H1 (cell line): Measurements from ENCODE around the gene PSORS1C1. TPM values are rescaled to one million over a fixed set of nuclear protein-coding genes. Genes with fewer than 3 reads are reported as not detected.

Experiments
- KDM1A ChIP-seq: fragments of 200-600, 300-600 bp; sonication (generic); IDR thresholded peaks from 2 replicates; pipeline ENCODE4 v1.7.1; 2016; ENCODE audit warnings: mild to moderate bottlenecking, low read length, borderline replicate concordance
- RXRA ChIP-seq: IDR thresholded peaks from 2 replicates; pipeline ENCODE4 v1.6.1; 2011; ENCODE audit warnings: low read depth, mild to moderate bottlenecking, low read length, moderate library complexity; ENCODE audit not compliant: insufficient read depth
- TBP ChIP-seq: IDR thresholded peaks from 2 replicates; pipeline ENCODE4 v1.6.1; 2011; ENCODE audit warnings: low read depth, low read length, improper control_type of control experiment
- polyA plus RNA-seq, 7 experiments: library from polyadenylated mRNA; depleted of rRNA in 3 of 7; stranded (reverse) in 5 of 7; unstranded in 2 of 7; fragments of >200 nt in 5 of 7; fragments of 200-250 nt in 2 of 7; gene quantifications; 1 replicate in 5 of 7; 2 replicates in 1 of 7; 4 replicates in 1 of 7; pipeline versions ENCODE4 v1.2.1 to v1.2.3, GENCODE V29; 2011 to 2013; ENCODE audit warnings: missing spikeins in 2 of 7, mixed read lengths in 2 of 7
- total RNA-seq: library from RNA; stranded (reverse); fragmentation: NEBNext Ultra II Directional; extraction: Animal tissue kit (Norgen Biotek cat#: 25700); gene quantifications from 2 replicates; pipeline ENCODE4 v1.2.1, GENCODE V29; 2021
- TF ChIP-seq, protein P1 (sequence below): IDR thresholded peaks from 2 replicates; pipeline ENCODE4 v1.6.1; 2011; ENCODE audit warnings: low read depth, mild to moderate bottlenecking, low read length; ENCODE audit not compliant: insufficient read depth

Gene PSORS1C1
- total and polyA plus RNA-seq, 2 of the 8 experiments (the other 6 are each of a cell fraction or from before 2014, with no cell fraction given): 0.12 to 0.52 TPM

- TF ChIP-seq RXRA: no peak
- TF ChIP-seq, protein P1, sequence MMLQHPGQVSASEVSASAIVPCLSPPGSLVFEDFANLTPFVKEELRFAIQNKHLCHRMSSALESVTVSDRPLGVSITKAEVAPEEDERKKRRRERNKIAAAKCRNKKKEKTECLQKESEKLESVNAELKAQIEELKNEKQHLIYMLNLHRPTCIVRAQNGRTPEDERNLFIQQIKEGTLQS: no peak
- no peak for TF ChIP-seq TBP
- no peak for TF ChIP-seq KDM1A
Measured at GRCh38 chr6:31175971-31176370, 61.4 kb downstream of the PSORS1C1 start (continued).
